NCI-H446 treated with DMSO at 0.1 percent for 48 hours (cell line): Measurements from ENCODE around the gene COQ10B.

ENCODE experiments used
- DNase-seq: peaks from one replicate; lab custom pipeline; 2025; lab: John Stamatoyannopoulos, UW

The COQ10B gene

GRCh38 chr2:197500503-197501131, 47.3 kb downstream of the COQ10B start:
- no peak for DNase-seq

- DNase-seq: no peak
Measured at GRCh38 chr2:197502201-197502600, 48.8 kb downstream of the COQ10B start.

- DNase-seq: no peak
Measured at GRCh38 chr2:197502685-197503084, 49.3 kb downstream of the COQ10B start.

GRCh38 chr2:197504000-197504399, 50.6 kb downstream of the COQ10B start:
- DNase-seq: no peak

GRCh38 chr2:197504512-197504911, 51.2 kb downstream of the COQ10B start:
- DNase-seq: no peak

- DNase-seq: no peak
Measured at GRCh38 chr2:197506658-197507057, 53.3 kb downstream of the COQ10B start.

GRCh38 chr2:197513915-197514314, 60.6 kb downstream of the COQ10B start:
- no peak for DNase-seq

GRCh38 chr2:197514754-197515153, 61.4 kb downstream of the COQ10B start:
- DNase-seq: no peak

- peak; percentile 21 for DNase-seq
Measured at GRCh38 chr2:197515315-197515738, 62.0 kb downstream of the COQ10B start.

GRCh38 chr2:197515739-197516392, 62.5 kb downstream of the COQ10B start, which contains the start of gene MOB4:
MOB4 (plus strand) TSS chr2:197516066; CDS start chr2:197516087, 21 bp downstream.
- DNase-seq: peak; percentile 86

GRCh38 chr2:197516393-197516761, 63.0 kb downstream of the COQ10B start:
- DNase-seq: peak; percentile 3

- DNase-seq: no peak
Measured at GRCh38 chr2:197517150-197517549, 63.8 kb downstream of the COQ10B start.
